Vagina (tissue), 2 donors: ENCODE results near the gene GPANK1. TPM values are rescaled to one million over a fixed set of nuclear protein-coding genes. Genes with fewer than 3 reads are reported as not detected.
"Not testable (repeated sequence)": the region's sequence is repeated elsewhere in the genome, so short reads cannot be mapped to it uniquely, and the experiment has no call there.

Experiments used
- DNase-seq, 2 donors: peaks; one replicate each; pipeline ENCODE4 v3.0.0-alpha.2; 2017; ENCODE audit errors: extremely low spot score in 2 of 2
- H3K27ac ChIP-seq: fragments of 200-600 bp; sonication (generic); one replicate; pipeline ENCODE4 v1.5.1; 2019
- H3K27me3 ChIP-seq: fragments of 200-600 bp; sonication (generic); one replicate; pipeline ENCODE4 v1.5.1; 2019
- H3K36me3 ChIP-seq, 2 donors: fragments of 200-600 bp; sonication (generic); one replicate each; pipeline ENCODE4 v1.5.1; 2017 to 2019
- H3K4me1 ChIP-seq: fragments of 200-600 bp; sonication (generic); one replicate; pipeline ENCODE4 v1.5.1; 2019
- H3K4me3 ChIP-seq, 2 donors: fragments of 200-600 bp; sonication (generic); 1 replicate in 1 of 2; 2 replicates in 1 of 2; pipeline ENCODE4 v1.5.1; 2016 to 2019
- H3K9me3 ChIP-seq: fragments of 200-600 bp; sonication (generic); one replicate; pipeline ENCODE4 v1.5.1; 2019
- CTCF ChIP-seq, 3 experiments: fragments of 450-650 bp in 2 of 3; fragments of 200-600 bp in 1 of 3; sonication (generic) in 1 of 3; IDR thresholded peaks; one replicate each; pipeline ENCODE4 v1.5.1; 2017 to 2019; ENCODE audit warnings: antibody characterized with exemption in 3 of 3, mild to moderate bottlenecking in 2 of 3, moderate library complexity in 2 of 3
- POLR2A ChIP-seq, 2 donors: fragments of 450-650 bp; IDR thresholded peaks; one replicate each; pipeline ENCODE4 v1.6.1; 2017; ENCODE audit warnings: antibody characterized with exemption in 2 of 2, mild to moderate bottlenecking in 2 of 2, moderate library complexity in 2 of 2
- POLR2AphosphoS5 ChIP-seq, 2 donors: sonication (generic); formaldehyde crosslinking; IDR thresholded peaks; one replicate each; pipeline ENCODE4 v1.9.0; 2017; ENCODE audit warnings: antibody characterized with exemption in 2 of 2, mild to moderate bottlenecking in 2 of 2, low read depth in 1 of 2; ENCODE audit not compliant: insufficient read depth in 1 of 2
- intact Hi-C: fragments of 100-400 bp; cut with DNase I; formaldehyde crosslinking; loops from one replicate; pipeline ENCODE4 v1.15.1; 2023
- total RNA-seq: library from RNA; depleted of rRNA; stranded (reverse); fragments of >200 nt; gene quantifications from one replicate; pipeline ENCODE4 v1.2.3, GENCODE V29; 2016

GPANK1 gene
- total RNA-seq, 1 donor from 2014 or later: 16.9 TPM

- intact Hi-C loops: no loop called here
- Histone ChIP-seq H3K27ac (no peak overlapping the region), H3K27me3 (no peaks in the 10 kb centered on the region), H3K4me1 (peaks cover 14% of the 10 kb centered on the region), H3K9me3 (no peaks in the 10 kb centered on the region), H3K4me3 (no peak overlapping the region), H3K36me3 (no peaks in the 10 kb centered on the region)
- no peak for DNase-seq
- TF ChIP-seq POLR2A (IDR thresholded peaks at IDR 0.05) (no peak), CTCF (IDR thresholded peaks at IDR 0.05) (no peak), POLR2AphosphoS5 (IDR thresholded peaks at IDR 0.05; ENCODE audit: insufficient read depth in 1 of 2, low read depth in 1 of 2) (no peak)
Measured at GRCh38 chr6:31710523-31711219, 45.9 kb upstream of the GPANK1 start.

DNA sequence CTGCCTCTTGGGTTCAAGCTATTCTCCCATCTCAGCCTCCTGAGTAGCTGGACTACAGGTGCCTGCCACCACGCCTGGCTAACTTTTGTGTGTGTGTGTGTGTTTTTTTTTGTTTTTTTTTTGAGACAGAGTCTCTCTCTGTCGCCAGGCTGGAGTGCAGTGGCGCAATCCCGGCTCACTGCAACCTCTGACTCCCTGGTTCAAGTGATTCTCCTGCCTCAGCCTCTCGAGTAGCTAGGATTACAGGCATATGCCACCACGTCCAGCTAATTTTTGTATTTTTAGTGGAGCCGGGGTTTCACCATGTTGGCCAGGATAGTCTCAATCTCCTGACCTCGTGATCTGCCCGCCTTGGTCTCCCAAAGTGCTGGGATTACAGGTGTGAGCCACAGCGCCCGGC lies 44.4 kb upstream of the GPANK1 start:
- H3K27me3 ChIP-seq, H3K9me3 ChIP-seq, intact Hi-C loops, DNase-seq, H3K27ac ChIP-seq, H3K4me3 ChIP-seq, H3K36me3 ChIP-seq: not testable (repeated sequence)
- H3K4me1 ChIP-seq: peaks cover 10% of the 10 kb centered on the region

- no peak for TF ChIP-seq POLR2AphosphoS5 (IDR thresholded peaks at IDR 0.05; ENCODE audit: insufficient read depth in 1 of 2, low read depth in 1 of 2)
- no peak for TF ChIP-seq POLR2A (IDR thresholded peaks at IDR 0.05)
- TF ChIP-seq CTCF (IDR thresholded peaks at IDR 0.05): no peak
Measured at GRCh38 chr6:31708224-31708623, 43.4 kb upstream of the GPANK1 start.

DNA sequence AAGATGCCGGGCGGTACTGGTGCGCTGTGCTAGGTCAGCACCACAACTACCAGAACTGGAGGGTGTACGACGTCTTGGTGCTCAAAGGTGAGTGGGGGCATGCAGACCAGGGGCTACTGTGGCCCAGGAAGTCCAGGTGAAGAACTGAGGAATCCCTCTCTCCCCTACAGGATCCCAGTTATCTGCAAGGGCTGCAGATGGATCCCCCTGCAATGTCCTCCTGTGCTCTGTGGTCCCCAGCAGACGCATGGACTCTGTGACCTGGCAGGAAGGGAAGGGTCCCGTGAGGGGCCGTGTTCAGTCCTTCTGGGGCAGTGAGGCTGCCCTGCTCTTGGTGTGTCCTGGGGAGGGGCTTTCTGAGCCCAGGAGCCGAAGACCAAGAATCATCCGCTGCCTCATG lies 42.9 kb upstream of the GPANK1 start:
- Histone ChIP-seq H3K27me3 (no peaks in the 10 kb centered on the region), H3K4me1 (peaks cover 13% of the 10 kb centered on the region), H3K9me3 (no peaks in the 10 kb centered on the region), H3K27ac (no peak overlapping the region), H3K36me3 (no peaks in the 10 kb centered on the region), H3K4me3 (no peak overlapping the region)
- intact Hi-C loops: no loop called here
- no peak for DNase-seq
- TF ChIP-seq POLR2AphosphoS5 (IDR thresholded peaks at IDR 0.05; ENCODE audit: insufficient read depth in 1 of 2, low read depth in 1 of 2) (no peak), CTCF (IDR thresholded peaks at IDR 0.05) (no peak), POLR2A (IDR thresholded peaks at IDR 0.05) (no peak)

More at GRCh38 chr6:31708224-31708623, 43.4 kb upstream of the GPANK1 start:
- Histone ChIP-seq H3K27ac (no peak overlapping the region), H3K27me3 (no peaks in the 10 kb centered on the region), H3K9me3 (no peaks in the 10 kb centered on the region), H3K4me3 (no peak overlapping the region), H3K4me1 (peaks cover 13% of the 10 kb centered on the region), H3K36me3 (no peaks in the 10 kb centered on the region)
- intact Hi-C loops: no loop called here
- DNase-seq: no peak

DNA sequence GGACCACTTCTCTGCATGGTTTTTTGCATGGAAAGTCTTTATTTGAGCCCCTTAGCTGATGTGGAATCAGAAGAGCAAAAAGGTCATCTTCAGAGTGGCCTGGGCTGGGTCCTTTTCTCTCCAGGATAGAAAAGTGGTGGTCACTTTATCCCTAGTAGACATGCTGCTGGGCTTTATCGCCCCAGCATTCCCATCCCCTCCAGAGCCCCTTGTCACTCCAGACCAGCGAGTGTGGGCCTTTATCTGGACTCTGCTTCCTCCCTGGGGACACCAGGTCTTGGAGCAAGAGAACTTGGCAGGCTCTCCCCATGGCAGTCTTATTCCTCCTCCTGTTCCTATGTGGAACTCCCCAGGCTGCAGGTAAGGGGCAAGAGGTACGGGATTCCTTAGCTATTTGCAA lies 41.8 kb upstream of the GPANK1 start, which contains the start of gene LY6G6F:
LY6G6F (plus strand) TSS at position 268 of the 400 bp plus-strand sequence; CDS start at position 309, 41 bp downstream.
- Histone ChIP-seq H3K27ac (no peak within 1 kb of the TSS), H3K9me3 (no peaks in the 10 kb centered on the region), H3K36me3 (no peaks in the 10 kb centered on the region), H3K4me3 (no peak within 1 kb of the TSS), H3K27me3 (no peaks in the 10 kb centered on the region), H3K4me1 (peaks cover 13% of the 10 kb centered on the region)
- TF ChIP-seq POLR2AphosphoS5 (IDR thresholded peaks at IDR 0.05; ENCODE audit: insufficient read depth in 1 of 2, low read depth in 1 of 2) (no peak), CTCF (IDR thresholded peaks at IDR 0.05) (no peak), POLR2A (IDR thresholded peaks at IDR 0.05) (no peak)
- intact Hi-C loops: no loop called here
- DNase-seq: no peak
